NCI-H446 treated with DMSO at 0.1 percent for 48 hours (cell line): Measurements from ENCODE around the gene SLC12A6.
"Not testable (repeated sequence)": the region's sequence is repeated elsewhere in the genome, so short reads cannot be mapped to it uniquely, and the experiment has no call there.

ENCODE experiments used
- DNase-seq: peaks from one replicate; lab custom pipeline; 2025; lab: John Stamatoyannopoulos, UW

SLC12A6 gene

DNA sequence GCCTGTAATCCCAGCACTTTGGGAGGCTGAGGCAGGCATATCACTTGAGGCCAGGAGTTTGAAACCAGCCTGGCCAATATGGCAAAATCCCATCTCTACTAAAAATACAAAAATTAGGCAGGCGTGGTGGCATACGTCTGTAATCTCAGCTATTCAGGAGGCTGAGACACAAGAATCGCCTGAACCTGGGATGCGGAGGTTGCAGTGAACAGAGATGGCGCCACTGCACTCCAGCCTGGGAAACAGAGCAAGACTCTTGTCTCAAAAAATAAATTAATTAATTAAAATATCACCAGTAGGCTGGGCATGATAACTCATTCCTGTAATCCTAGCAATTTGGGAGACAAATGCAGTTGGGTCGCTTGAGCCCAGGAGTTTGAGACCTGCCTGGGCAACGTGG is 144.3 kb downstream of the SLC12A6 start:
- not testable (repeated sequence) for DNase-seq

DNA sequence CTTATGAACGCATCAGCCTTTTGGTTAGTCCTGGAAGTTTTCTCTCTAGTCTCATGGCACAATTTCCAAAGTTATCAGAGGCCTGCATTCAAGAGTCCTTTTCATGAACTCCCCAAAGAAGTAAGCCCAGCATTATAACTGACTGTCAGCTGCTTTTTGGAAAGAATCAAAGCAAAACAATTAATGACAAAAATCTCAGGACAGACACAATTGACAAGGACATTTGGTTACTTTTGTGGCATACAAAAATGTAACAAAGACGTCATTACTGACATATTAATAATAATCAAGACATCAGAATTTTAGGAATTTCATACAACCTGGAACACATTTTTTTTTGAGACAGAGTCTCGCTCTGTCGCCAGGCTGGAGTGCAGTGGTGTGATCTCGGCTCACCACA is 148.9 kb downstream of the SLC12A6 start:
- DNase-seq = no peak

DNA sequence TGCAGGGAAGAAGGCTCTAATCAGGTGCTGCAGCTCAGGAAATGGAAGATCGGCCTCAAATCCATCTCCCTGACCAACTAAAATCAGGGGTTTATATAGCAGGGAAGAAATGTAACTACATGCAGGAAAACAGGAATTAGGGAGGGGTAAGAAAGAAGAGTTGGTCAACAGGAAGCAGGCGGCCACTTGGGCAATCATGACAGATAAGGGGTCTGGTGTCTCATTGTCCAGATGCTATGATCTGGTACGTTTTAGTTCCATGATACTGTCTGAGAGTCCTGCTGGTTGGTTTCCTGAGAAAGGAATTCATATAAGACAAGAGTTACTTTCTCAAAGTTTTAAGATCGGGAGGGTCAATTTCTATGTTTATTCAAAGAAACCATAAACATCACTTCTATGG is 151.9 kb downstream of the SLC12A6 start:
- DNase-seq = no peak

DNA sequence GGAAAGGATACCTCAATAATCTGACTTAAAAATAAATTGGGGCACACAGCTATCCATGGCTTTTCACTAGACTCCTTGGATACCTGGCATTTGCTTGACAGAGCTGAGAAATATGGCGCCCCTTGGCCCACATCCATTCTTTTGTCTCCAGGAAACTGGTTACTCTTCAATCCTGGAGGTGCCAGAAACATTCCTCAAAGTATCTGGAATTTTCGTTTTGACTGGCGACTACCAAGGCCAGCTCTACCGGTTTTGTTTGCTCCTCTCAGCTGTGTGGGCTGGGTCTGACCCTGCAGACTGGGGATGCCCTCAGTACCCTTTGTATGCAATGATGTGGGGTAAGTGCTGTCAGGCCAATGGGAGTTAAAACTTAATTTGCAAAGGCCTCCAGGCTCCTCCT is 154.6 kb downstream of the SLC12A6 start:
- DNase-seq = no peak
